ENCODE results near the gene ORAI2.
"Not testable (repeated sequence)": the region's sequence is repeated elsewhere in the genome, so short reads cannot be mapped to it uniquely, and the experiment has no call there.

The ORAI2 gene

GRCh38 chr7:102433219-102434038 is at the start of gene ORAI2:
TSS of gene ORAI2 (plus strand) at chr7:102433575. CDS start at chr7:102438957, 5,382 bp downstream.
- DNase-seq = peak; percentile 69

DNA sequence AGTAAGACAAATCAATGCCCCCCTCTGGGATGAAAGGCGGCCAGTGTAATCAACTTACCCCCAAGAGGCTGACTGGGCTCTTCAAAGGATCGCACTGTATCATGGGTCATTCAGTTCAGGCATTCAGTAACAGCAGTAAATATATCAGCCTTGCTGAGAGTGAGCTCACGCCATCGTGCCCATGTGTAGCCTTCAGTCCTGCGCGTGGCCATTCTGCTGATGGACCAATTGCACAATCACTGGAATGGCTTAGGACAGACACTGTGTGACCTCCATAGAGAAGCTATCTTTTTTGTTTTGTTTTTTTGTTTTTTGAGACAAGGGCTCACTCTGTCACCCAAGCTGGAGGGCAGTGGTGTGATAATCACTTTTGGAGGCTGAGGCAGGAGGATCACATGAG is 46.3 kb upstream of the ORAI2 start:
- no peak for DNase-seq

DNA sequence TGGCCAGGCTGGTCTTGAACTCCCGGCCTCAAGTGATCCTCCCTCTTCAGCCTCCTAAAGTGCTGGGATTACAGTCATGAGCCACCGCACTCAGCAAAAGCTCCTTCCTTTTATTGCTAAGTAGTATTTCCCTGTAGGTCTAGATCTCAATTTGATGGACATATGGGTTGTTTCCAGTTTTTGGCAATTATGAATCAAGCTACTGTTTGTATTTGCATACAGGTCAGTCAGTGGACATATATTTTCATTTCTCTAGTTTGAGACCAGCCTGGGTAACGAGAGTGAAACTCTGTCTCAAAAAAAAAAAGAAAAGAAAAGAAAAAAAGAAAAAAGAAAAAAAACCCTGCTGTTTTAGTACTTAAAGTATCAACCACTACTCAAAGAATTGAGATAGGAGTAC is 43.6 kb upstream of the ORAI2 start:
- DNase-seq = no peak

- peak; percentile 63 for DNase-seq
Observed at GRCh38 chr7:102390697-102391484, 42.5 kb upstream of the ORAI2 start.

GRCh38 chr7:102392330-102392729 is 41.0 kb upstream of the ORAI2 start:
- DNase-seq = no peak

GRCh38 chr7:102393467-102393866 is 39.9 kb upstream of the ORAI2 start:
- DNase-seq = no peak

GRCh38 chr7:102395592-102395872 is 37.8 kb upstream of the ORAI2 start:
- peak; percentile 7 for DNase-seq

GRCh38 chr7:102395873-102396709 is 37.3 kb upstream of the ORAI2 start, which contains the start of gene PRKRIP1:
TSS of gene PRKRIP1 (plus strand) at chr7:102396363. CDS start at chr7:102396412, 49 bp downstream.
- peak; percentile 90 for DNase-seq

DNA sequence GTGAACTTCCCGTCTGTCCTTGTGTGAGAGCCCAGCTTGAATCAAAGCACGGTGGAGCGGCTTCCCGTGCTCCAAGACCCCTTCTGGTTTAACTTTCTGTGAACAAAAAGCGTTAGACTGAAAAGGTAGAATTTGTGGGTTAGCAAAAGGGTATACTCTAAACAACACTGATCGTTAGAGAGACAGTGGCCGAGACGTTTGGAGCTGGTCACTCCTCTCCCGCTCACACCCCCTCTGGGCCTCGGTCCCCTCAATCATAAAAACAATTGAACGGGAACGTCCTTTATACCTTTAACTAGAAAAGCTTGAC is 36.7 kb upstream of the ORAI2 start:
- no peak for DNase-seq

DNA sequence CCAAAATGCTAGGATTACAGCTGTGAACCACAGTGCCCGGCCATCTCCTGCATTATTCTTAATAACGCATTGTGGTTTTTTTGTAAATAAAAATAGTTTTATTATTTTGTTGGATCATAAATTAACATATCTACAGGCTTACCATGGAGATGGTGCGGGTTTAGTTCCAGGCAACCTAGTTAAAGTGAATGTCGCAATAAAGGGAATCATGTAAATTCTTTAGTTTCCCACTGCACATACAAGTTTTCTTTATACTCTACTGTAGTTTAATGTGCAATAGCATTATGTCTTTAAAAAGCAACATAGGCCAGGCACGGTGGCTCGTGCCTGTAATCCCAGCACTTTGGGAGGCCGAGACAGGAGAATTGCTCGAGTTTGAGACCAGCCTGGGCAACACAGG is 34.8 kb upstream of the ORAI2 start:
- no peak for DNase-seq

DNA sequence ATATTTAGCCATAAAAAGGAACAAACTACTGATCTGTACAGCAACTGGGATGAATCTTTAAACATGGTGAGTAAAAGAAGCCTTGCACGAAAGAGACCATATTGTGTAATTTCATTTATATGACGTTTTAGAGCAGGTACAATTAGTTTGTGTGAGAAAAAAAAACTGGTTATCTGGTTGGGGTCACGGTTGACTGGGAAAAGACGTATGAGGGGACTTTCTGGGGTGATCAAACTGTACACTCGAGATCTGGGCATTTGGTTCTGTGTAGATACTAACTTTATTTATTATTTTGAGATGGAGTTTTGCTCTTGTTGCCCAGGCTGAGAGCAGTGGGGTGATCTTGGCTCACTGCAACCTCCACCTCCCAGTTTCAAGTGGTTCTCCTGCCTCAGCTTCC is 33.0 kb upstream of the ORAI2 start:
- no peak for DNase-seq

GRCh38 chr7:102403563-102403962 is 29.8 kb upstream of the ORAI2 start:
- DNase-seq = no peak

- DNase-seq = peak; percentile 37
Observed at GRCh38 chr7:102404005-102404861, 29.1 kb upstream of the ORAI2 start.

DNA sequence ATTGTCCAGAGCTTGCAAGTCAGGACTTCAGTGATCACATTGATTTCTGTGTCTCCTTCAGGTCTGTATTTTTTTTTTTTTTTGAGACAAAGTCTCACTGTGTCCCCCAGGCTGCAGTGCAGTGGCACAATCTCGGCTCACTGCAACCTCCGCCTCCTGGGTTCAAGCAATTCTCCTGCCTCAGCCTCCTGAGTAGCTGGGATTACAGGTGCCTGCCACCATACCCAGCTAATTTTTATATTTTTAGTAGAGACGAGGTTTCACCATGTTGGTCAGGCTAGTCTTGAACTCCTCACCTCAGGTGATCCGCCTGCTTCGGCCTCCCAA is 28.6 kb upstream of the ORAI2 start:
- not testable (repeated sequence) for DNase-seq

DNA sequence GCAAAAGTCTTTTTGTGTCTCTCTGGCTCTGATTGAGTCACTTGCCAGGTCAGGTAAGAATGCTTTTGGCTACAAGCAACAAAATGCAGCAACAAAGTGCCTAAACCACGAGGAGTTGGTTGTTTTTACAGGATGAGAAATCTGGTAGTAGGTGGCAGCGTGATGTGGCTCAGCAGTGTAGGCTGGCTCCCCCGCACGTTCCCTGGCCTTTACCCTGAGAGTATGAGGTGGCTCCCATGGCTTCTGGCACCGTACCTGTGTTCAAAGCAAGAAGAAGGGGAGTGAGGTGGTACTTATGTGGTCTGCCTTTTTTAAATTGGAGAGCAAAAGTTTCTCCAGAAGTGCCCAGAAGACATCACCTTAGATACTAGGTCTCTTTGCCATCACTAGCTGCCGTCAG is 25.5 kb upstream of the ORAI2 start:
- no peak for DNase-seq

DNA sequence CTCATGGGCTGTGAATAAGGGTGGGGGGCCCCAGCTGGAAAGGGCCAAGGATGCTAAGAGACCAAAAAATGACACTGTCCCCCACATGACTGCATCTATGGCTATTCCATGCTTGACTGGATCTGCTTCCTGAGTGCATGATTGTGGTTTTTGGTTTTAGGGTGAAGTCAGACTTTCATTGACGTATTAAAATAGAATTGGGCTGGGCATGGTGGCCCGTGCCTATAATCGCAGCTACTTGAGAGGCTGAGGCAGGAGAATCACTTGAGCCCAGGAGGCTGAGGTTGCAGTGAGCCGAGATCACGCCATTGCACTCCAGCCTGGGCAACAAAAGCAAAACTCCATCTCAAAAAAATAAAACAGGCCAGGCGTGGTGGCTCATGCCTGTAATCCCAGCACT is 24.8 kb upstream of the ORAI2 start:
- not testable (repeated sequence) for DNase-seq

- DNase-seq = no peak
Observed at GRCh38 chr7:102409340-102409739, 24.0 kb upstream of the ORAI2 start.

DNA sequence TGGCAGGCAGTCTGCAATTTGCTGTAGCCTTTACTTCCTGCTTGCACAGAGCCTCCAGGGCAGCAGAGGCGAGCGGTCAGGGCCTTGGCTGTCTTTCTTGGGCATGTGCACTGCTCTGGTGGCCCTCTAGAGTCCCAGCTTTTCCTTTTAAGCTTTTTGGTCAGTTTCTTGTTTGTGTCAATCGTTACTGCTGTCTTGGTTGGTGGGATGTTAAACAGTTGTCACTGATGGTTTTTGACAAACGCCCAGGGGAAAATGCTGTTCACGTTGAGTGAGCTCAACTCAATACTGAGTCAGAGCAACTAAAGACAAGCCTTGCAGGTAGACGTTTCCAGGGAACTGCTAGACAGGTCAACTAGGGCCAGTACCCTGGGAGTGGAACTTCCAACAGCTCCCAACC is 23.3 kb upstream of the ORAI2 start:
- no peak for DNase-seq

DNA sequence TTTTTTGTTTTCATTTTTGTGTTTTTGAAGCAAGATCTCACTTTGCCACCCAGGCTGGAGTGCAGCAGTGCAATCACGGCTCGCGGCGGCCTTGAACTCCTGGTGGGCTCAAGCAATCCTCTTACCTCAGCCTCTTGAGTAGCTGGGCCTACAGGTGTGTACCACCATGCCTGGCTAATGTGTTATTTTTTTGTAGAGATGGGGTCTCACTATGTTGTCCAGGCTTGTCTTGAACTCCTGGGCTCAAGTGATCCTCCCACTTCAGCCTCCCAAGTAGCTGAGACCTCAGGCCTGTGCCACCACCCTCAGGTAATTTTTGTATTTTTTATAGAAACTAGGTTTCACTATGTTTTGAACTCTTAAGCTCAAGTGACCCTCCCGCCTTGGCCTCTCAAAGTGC is 22.5 kb upstream of the ORAI2 start:
- no peak for DNase-seq

- no peak for DNase-seq
Observed at GRCh38 chr7:102412548-102412947, 20.8 kb upstream of the ORAI2 start.

DNA sequence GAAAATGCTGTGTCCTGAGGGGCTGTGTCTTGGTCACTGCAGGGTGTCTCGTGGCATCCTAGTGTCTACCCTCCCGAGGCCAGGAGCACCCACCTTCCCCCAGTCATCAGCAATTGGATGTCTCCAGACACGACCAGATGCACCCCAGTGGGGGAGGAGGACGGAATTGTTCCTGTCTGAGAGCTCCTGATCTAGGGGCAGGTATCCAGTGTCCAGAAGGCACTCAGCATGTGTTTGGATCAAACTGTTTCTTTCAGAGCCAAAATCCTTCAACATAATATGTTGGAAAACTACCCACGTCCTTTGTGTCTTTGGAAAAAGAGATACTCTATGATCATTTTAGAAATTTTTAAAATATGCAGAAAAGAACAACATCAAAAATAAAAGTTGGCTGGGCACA is 20.3 kb upstream of the ORAI2 start:
- no peak for DNase-seq

- DNase-seq = no peak
Observed at GRCh38 chr7:102413611-102414010, 19.8 kb upstream of the ORAI2 start.

All from fibroblast of skin of right quadriceps (primary cell).